ENCODE results near the gene MS4A4A. TPM values are rescaled to one million over a fixed set of nuclear protein-coding genes. Genes with fewer than 3 reads are reported as not detected.

Gene MS4A4A
- total RNA-seq, 1 donor = 0.36 TPM

DNA sequence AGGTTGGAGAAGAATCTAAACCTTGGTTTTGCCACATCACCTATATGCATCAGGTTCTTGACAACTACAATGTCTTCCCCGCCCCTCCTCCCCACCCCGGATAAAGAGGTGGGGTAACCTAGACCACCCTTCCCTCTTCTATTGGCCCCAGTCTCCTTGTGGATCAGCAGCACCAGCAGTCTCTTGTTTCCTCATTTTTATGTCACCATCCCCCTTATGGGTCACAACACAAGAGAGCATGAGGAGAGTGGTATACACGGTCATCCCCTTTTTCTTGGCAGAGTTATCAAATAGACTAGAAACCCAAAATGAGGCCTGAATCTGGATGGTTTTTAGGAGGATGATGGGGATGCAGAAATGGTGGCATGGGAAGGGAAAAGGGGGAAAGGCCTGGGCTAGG is 38.7 kb upstream of the MS4A4A start:
- H3K4me3 ChIP-seq (ENCODE audit: insufficient read depth, low read length) = no peak overlapping the region

GRCh38 chr11:60242740-60243239 is 37.7 kb upstream of the MS4A4A start, which contains the start of gene MS4A4E:
TSS of gene MS4A4E (minus strand) at chr11:60243137. CDS start at chr11:60230055, 13,082 bp downstream.
- Histone ChIP-seq H3K4me2 (ENCODE audit: insufficient read depth, low read length) (no peak within 1 kb of the TSS), H3K79me2 (ENCODE audit: insufficient read depth, low read length) (no peaks in the 10 kb centered on the region), H3K27ac (ENCODE audit: low read depth, low read length) (no peak within 1 kb of the TSS), H4K20me1 (ENCODE audit: insufficient read depth, low read length) (no peaks in the 10 kb centered on the region), H3K4me1 (ENCODE audit: insufficient read depth, low read length) (no peaks in the 10 kb centered on the region), H3K27me3 (ENCODE audit: insufficient read depth, low read length) (no peaks in the 10 kb centered on the region), H3K36me3 (ENCODE audit: insufficient read depth, low read length) (no peaks in the 10 kb centered on the region), H3K9me3 (ENCODE audit: low read depth, low read length) (no peaks in the 10 kb centered on the region), H3K4me3 (ENCODE audit: insufficient read depth, low read length) (no peak within 1 kb of the TSS), H2AFZ (ENCODE audit: low read length) (no peak within 1 kb of the TSS)
- no peak for TF ChIP-seq CTCF (IDR thresholded peaks at IDR 0.05; ENCODE audit: extremely low read depth, low read depth, low read length)
- DNase-seq (ENCODE audit: insufficient read length, low spot score, missing footprints) = no peak

More for the DNA sequence above, 38.7 kb upstream of the MS4A4A start:
- Histone ChIP-seq H3K4me1 (ENCODE audit: insufficient read depth, low read length) (no peaks in the 10 kb centered on the region), H3K27me3 (ENCODE audit: insufficient read depth, low read length) (no peaks in the 10 kb centered on the region), H3K27ac (ENCODE audit: low read depth, low read length) (no peak overlapping the region), H3K4me2 (ENCODE audit: insufficient read depth, low read length) (no peak overlapping the region), H3K36me3 (ENCODE audit: insufficient read depth, low read length) (no peaks in the 10 kb centered on the region), H3K79me2 (ENCODE audit: insufficient read depth, low read length) (no peaks in the 10 kb centered on the region), H2AFZ (ENCODE audit: low read length) (no peak overlapping the region), H3K9me3 (ENCODE audit: low read depth, low read length) (no peaks in the 10 kb centered on the region), H4K20me1 (ENCODE audit: insufficient read depth, low read length) (no peaks in the 10 kb centered on the region)
- DNase-seq (ENCODE audit: insufficient read length, low spot score, missing footprints) = no peak
- TF ChIP-seq CTCF (IDR thresholded peaks at IDR 0.05; ENCODE audit: extremely low read depth, low read depth, low read length) = no peak

- Histone ChIP-seq H3K4me1 (ENCODE audit: insufficient read depth, low read length) (no peaks in the 10 kb centered on the region), H3K79me2 (ENCODE audit: insufficient read depth, low read length) (no peaks in the 10 kb centered on the region), H4K20me1 (ENCODE audit: insufficient read depth, low read length) (no peaks in the 10 kb centered on the region), H3K4me2 (ENCODE audit: insufficient read depth, low read length) (no peak overlapping the region), H3K27me3 (ENCODE audit: insufficient read depth, low read length) (no peaks in the 10 kb centered on the region), H3K9me3 (ENCODE audit: low read depth, low read length) (peaks cover 5% of the 10 kb centered on the region), H3K27ac (ENCODE audit: low read depth, low read length) (no peak overlapping the region), H2AFZ (ENCODE audit: low read length) (no peak overlapping the region), H3K4me3 (ENCODE audit: insufficient read depth, low read length) (no peak overlapping the region), H3K36me3 (ENCODE audit: insufficient read depth, low read length) (no peaks in the 10 kb centered on the region)
- DNase-seq (ENCODE audit: insufficient read length, low spot score, missing footprints) = no peak
- TF ChIP-seq CTCF (IDR thresholded peaks at IDR 0.05; ENCODE audit: extremely low read depth, low read depth, low read length) = no peak
These were observed 28.8 kb upstream of the MS4A4A start for GRCh38 chr11:60251485-60252212.
